GM12891 (cell line): ENCODE measurements around the gene MAPK11.

Source experiments
- POLR2A ChIP-seq: IDR thresholded peaks from 2 replicates; pipeline ENCODE4 v1.6.1; 2011; ENCODE audit warnings: low read depth, low read length, control low read depth
- POLR2AphosphoS5 ChIP-seq: IDR thresholded peaks from 2 replicates; pipeline ENCODE4 v1.6.1; 2011; ENCODE audit warnings: low read depth, low read length, control low read depth
- SPI1 ChIP-seq: IDR thresholded peaks from 2 replicates; pipeline ENCODE4 v1.6.1; 2011; ENCODE audit warnings: low read depth, low read length, control low read depth
- TAF1 ChIP-seq: IDR thresholded peaks from 2 replicates; pipeline ENCODE4 v1.6.1; 2011; ENCODE audit warnings: low read depth, low read length, control low read depth

DNA sequence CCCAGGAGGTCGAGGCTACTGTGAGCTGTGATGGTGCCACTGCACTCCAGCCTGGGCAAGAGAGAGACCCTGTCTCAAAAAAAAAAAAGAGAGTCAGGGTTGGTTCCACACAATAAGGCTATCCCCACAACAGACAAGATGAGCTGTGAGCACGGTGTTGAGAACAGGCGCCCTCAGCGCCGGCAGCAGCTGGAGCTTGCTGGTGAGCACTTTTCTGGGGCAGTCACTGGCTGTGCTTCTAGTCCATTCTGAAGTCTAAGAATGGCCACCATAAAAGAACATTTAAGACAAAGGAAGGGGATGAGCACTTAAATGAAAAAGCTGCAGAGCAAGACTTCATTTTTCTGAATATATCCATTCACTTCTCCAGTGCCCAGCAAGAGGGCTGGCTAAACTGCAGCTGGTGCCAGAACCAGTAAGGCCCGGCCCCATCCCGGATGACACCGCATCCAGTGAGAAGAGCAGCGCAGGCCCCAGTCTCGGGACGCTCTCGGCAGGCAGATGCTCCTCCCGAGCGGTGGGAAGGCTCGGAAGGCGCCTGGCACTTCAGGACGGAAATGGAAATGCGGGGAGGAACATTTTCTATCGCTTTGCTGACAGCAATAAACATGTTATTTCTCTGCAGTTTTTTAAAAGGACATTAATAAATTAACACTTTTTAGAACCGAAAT is 37.6 kb downstream of the MAPK11 start:
- TF ChIP-seq POLR2AphosphoS5 (no peak), TAF1 (no peak), POLR2A (no peak), SPI1 (no peak)
